Suppressor macrophage treated with lipopolysaccharide for 1 hour (primary cell): ENCODE data around the gene GALNT14.
A peak's percentile ranks its signal among the peaks of the same experiment; 100 is the strongest.
"Not testable (repeated sequence)": the region's sequence is repeated elsewhere in the genome, so short reads cannot be mapped to it uniquely, and the experiment has no call there.

Experiments
- DNase-seq, 3 donors: peaks; one replicate each; pipeline ENCODE4 v3.0.0-alpha.2; 2020 to 2022

Gene GALNT14

GRCh38 chr2:31138037-31138962, at the start of gene GALNT14:
TSS of gene GALNT14 (minus strand) at chr2:31138440. CDS start at chr2:31138086, 354 bp downstream.
- DNase-seq: peak; percentile 70 to 91 (median 81)

- no peak for DNase-seq
These were observed 48.9 kb upstream of the GALNT14 start for GRCh38 chr2:31187166-31187565.

- not testable (repeated sequence) for DNase-seq
These were observed 45.7 kb upstream of the GALNT14 start for GRCh38 chr2:31183973-31184372.

- no peak for DNase-seq
These were observed 38.5 kb upstream of the GALNT14 start for GRCh38 chr2:31176742-31177141.

GRCh38 chr2:31171142-31171541, 32.9 kb upstream of the GALNT14 start:
- no peak for DNase-seq

GRCh38 chr2:31170071-31170698, 31.9 kb upstream of the GALNT14 start:
- peak; percentile 74 to 80 (median 79) for DNase-seq

GRCh38 chr2:31168291-31168690, 30.1 kb upstream of the GALNT14 start:
- no peak for DNase-seq

- DNase-seq: peak; percentile 18 to 39 (median 32)
These were observed 28.7 kb upstream of the GALNT14 start for GRCh38 chr2:31166925-31167324.

- DNase-seq: no peak
These were observed 24.8 kb upstream of the GALNT14 start for GRCh38 chr2:31163011-31163539.

- no peak for DNase-seq
These were observed 23.4 kb upstream of the GALNT14 start for GRCh38 chr2:31161637-31162036.

GRCh38 chr2:31151501-31151900, 13.3 kb upstream of the GALNT14 start:
- no peak for DNase-seq

- DNase-seq: no peak
These were observed 12.0 kb upstream of the GALNT14 start for GRCh38 chr2:31150120-31150670.

GRCh38 chr2:31148514-31148913, 10.3 kb upstream of the GALNT14 start:
- DNase-seq: no peak

- no peak for DNase-seq
These were observed 9.4 kb upstream of the GALNT14 start for GRCh38 chr2:31147645-31148044.

- no peak for DNase-seq
These were observed 3.9 kb upstream of the GALNT14 start for GRCh38 chr2:31142110-31142509.

- no peak for DNase-seq
These were observed 3.3 kb upstream of the GALNT14 start for GRCh38 chr2:31141443-31142085.

GRCh38 chr2:31140151-31140550, 1.9 kb upstream of the GALNT14 start:
- no peak for DNase-seq

- no peak for DNase-seq
These were observed 1.4 kb upstream of the GALNT14 start for GRCh38 chr2:31139671-31140070.

GRCh38 chr2:31137211-31138036, 816 bp downstream of the GALNT14 start:
- peak; percentile 16 to 43 (median 21) for DNase-seq

- DNase-seq: peak; percentile 38 to 48 (median 40)
These were observed 1.5 kb downstream of the GALNT14 start for GRCh38 chr2:31136732-31137131.

- DNase-seq: no peak
These were observed 2.2 kb downstream of the GALNT14 start for GRCh38 chr2:31136000-31136399.

GRCh38 chr2:31134480-31134879, 3.8 kb downstream of the GALNT14 start:
- no peak for DNase-seq
